Activated T-cell treated with anti-CD3 and anti-CD28 coated beads, Interleukin-2, amount 50 U/mL, for 1 hour (primary cell): Measurements from ENCODE around the gene HARBI1.

Source experiments
- DNase-seq: peaks from one replicate; pipeline ENCODE4 v3.0.0-alpha.2; 2020

The HARBI1 gene

DNA sequence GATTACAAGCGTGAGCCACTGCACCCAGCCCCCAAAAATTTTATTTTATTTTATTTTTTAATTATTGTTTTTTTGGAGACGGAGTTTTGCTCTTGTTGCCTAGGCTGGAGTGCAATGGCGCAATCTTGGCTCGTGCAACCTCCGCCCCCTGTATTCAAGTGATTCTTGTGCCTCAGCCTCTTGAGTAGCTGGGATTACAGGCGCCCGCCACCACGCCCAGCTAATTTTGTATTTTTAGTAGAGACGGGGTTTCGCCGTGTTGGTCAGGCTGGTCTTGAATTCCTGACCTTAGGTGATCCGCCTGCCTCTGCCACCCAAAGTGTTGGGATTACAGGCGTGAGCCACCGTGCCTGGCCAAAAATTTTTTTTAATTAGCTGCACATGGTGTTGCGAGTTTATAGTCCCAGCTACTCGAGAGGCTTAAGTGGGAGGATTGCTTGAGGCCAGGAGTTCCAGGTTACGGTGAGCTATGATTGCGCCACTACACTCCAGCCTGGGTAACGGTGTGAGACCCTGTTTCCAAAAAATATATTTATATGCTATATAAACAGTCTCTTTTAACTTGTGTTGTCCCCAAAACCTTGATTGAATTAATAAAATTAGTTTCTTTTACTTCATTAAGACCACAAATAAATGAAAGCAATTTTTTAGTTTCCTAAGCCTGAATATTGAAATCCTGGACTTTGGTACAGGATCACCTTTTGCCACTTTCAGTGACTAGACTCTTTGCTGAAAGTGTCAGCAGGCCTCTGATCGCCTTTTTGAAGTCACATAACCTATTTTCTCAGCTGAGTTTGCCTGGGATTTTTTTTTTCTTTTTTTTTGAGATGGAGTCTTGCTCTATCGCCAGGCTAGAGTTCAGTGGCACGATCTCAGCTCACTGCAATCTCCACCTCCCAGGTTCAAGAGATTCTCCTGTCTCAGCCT lies 16.5 kb upstream of the HARBI1 start:
- no peak for DNase-seq

DNA sequence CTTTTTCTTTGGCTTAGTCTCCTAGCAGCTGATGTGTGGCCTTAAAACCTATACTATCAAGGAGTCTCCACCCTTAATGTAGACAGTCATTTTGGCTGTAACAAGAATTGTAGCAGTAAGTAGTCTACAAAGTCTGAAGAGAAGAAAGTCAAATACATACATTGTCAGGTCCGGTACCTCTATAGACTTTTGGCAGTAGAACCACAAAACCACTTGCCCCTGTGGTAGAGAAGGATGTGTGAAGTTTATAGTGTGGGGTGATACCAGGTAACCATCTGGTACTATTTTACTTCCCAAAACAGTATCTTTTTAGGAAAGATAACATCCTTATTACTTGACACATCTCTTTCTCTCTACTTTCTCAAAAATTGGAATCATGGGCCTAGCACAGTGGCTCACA lies 15.5 kb upstream of the HARBI1 start:
- no peak for DNase-seq

DNA sequence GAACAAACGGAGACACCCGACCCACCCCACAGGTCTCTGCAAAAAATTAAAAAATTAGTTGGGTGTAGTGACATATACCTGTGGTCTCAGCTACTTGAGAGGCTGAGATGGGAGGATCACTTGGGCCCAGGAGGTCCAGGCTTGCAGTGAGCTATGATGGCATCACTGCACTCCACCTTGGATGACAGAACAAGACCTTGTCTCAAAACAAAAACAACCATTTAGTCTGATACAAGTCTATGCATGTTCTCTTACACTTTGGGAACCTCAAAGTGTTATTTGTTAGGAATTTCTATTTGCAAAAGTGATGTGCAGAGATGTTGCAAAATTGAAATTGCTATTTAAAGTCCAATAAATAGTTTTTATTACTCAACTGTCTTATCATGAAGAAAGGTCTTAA lies 14.6 kb upstream of the HARBI1 start:
- no peak for DNase-seq

DNA sequence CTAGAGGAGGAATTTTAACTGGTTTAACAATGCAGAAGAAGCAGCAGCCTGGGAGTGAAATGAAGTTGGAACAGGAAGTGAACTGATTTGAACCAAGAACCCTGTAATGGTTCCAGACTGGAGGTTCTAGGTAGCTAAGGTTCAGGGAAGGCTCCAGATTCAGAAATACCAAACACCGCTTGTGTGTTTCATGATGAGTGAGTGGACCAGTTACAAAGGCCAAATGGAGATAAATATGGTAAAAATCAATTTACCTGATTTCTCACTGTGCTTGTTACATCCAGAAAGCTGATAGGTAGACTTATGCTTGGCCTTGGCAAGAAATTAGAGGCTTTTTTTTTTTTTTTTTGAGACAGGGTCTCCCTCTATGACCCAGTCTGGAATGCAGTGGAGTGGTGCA lies 13.2 kb upstream of the HARBI1 start:
- no peak for DNase-seq

DNA sequence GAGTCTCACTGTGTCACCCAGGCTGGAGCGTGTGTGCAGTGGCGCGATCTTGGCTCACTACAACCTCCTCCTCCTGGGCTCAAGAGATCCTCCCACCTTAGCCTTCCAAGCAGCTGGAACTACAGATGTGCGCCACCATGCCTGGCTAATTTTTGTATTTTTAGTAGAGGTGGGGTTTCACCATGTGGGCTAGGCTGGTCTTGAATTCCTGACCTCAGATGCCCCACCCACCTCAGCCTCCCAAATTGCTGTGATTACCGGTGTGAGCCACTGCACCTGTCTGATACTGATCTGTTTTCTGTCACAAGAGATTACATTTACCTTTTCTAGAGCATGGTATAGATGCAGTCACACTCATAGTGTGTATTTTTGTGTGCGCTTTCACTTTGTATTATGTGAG lies 11.9 kb upstream of the HARBI1 start:
- no peak for DNase-seq

DNA sequence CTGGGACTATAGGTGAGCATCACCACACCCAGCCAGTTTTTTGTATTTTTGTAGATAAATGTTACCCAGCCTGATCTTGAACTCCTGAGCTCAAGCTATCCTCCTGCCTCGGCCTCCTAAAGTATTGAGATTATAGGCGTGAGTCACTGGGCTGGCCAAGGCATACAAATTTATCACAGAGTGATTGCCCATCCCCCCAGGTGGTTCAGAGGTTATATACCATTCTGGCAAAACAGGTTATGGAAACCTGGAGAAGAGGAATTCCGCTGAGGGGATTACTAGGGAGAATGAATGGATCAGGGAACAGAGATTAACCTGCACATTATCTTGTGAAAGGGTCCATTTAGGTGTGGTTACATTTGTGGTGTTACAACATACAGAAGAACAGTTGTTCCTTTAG lies 8.4 kb upstream of the HARBI1 start:
- no peak for DNase-seq

DNA sequence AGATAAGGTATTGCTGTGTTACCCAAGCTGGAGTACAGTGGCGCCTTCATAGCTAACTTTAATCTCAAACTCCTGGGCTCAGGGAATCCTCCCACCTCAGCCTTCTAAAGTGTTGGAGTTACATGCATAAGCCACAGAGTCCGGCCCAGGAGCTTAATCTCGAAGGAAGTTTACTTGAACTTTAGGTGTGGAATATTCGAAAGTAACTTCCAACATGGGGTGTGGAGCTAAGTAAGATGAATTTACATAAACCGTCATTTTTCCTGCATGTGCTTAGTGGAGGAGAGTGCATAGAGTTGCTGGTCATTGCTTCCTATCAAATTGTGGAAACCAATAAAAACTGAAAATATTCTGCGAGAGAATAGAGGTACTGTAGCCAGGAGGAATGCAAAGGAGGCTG lies 1.8 kb upstream of the HARBI1 start:
- no peak for DNase-seq

DNA sequence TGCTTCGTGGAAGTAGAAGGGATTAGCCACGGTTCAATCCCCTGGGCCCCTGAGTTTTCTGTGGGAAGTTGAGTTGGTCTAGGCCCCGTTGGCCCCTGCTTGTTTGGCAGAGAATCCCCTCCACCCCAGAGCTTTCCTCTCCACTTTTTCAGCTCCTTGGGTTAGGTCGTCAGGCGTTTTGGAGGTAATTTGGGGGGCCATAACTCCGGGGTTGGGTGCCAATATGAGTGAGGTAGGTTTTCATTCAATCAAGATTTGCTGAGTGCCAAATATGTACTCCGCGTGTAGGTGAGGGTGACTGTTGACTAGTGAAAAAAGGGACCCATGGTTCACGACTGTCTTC lies 916 bp upstream of the HARBI1 start:
- no peak for DNase-seq

DNA sequence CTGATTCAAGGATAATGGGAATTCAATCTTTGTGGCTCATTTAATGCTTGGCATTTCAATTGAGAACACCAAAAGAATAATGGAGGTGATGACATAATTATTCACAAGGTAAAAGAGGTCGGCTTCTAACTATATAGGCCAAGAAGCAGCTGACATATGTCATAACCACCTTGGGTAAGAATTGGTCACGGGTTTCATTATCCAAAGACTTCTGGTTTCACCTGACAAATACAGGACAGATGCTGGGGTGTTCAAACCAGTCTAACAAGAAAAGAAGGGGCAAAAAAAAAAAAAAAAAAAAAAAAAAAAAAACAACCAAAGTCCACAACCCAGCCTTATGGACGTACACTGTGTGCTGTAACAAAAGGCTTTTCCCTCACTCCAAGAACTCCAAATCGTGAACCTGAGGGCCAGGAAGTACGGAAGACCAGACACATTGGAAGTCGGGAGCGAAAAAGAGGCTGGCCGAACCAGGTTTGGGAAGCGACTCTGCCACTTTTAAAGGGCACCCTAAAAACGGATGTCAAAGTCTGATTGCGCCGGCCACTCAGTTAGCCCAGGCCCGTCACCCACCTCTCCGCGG lies 385 bp downstream of the HARBI1 start:
- DNase-seq, result no peak

DNA sequence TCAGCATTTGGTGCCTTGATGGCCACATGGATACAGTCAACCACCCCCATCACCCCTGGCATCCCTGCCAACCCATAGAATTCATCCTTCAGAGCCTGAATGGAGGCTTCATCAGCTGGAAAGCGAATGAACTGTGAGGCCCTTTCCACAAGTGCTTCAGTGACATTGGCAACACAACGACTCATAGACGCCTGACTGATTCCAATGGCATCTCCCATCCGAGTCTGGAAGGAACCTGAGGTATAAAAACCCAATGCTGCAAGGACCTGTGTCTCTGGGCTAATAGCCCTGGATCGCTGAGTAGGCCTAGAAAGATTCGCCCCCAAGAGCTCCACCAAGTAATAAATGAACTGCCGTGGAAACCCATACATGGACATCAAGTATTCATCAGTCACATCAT lies 1.3 kb downstream of the HARBI1 start:
- DNase-seq, result no peak

DNA sequence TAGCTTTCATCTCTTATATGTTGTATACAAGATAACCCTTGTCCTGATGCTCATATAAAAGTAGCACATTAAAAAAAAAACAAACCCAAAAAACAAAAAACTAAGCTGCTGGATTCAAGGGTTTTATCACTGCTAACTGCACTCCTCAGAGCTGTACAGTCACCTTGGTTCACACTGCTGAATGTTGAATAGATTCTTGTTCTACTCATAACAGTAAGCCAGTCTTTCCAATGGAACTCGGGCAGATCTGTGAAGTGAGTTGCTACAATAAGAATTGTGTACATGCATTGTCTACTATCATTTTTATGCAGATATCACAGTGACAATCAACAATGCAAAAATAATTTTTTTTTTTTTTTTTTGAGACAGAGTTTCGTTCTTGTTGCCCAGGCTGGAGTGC lies 4.7 kb downstream of the HARBI1 start:
- DNase-seq, result no peak

DNA sequence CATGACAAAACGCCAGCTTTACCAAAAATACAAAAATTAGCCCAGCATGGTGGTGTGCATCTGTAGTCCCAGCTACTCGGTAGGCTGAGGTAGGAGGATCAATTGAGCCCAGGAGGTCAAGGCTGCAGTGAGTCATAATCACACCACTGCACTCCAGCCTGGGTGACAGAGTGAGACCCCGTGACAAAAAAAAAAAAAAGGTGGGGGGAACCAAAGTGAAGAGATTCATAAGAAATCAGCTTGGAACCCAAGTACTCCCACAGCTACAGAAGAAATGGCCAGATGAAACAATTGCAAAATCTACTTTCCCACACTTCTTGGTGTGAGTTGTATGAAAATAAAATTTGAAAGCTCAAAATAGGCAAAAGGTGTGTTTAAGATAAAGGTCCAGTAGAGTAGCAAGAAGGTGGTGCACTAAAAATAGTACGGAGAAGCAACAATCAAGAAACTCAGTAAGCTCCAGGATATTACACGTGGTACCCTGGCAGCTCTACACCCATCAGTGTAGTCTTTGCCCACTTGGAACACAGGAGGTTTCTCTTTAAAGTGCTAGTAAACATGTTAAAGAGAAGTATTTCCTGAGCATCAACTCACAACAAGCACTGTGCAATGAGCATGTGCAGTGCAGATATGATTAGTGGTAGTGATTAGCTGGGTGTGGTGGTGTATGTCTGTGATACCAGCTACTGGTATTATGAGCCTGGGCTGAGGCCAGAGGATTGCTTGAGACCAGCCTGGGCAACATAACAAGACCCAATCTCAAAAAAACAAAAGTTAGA lies 5.3 kb downstream of the HARBI1 start:
- DNase-seq, result no peak

DNA sequence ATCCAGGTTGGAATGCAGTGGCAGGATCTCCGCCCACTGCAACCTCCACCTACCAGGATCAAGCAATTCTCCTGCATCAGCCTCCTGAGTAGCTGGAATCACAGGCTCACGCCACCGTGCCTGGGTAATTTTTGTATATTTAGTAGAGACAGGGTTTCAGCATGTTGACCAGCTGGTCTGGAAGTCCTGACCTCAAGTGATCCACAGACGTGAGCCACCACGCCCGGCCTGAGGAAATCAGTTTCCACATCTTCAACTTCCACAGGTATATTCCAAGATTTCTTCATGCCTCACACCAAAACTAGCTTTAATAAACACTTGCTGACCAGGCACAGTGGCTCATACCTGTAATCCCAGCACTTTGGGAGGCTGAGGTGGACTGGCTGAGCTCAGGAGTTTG lies 7.6 kb downstream of the HARBI1 start:
- no peak for DNase-seq

DNA sequence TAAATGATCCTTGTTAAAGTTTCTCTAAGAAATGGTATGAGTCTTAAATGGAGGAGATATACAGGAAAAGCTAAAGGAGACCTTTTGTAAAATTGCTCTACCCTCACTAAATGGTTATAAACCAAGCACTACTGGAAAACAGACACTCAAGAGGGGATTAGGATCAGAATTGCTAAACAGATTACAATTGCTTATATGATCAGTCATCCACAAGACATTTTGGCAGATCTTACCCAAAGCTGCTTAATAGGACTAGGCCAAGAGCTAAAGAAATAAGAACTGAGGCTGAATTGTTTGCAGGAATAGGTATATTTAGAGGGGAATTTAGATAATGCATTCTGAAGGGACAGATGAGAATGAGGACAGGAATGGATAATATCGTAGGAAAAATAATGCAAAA lies 9.5 kb downstream of the HARBI1 start:
- no peak for DNase-seq

DNA sequence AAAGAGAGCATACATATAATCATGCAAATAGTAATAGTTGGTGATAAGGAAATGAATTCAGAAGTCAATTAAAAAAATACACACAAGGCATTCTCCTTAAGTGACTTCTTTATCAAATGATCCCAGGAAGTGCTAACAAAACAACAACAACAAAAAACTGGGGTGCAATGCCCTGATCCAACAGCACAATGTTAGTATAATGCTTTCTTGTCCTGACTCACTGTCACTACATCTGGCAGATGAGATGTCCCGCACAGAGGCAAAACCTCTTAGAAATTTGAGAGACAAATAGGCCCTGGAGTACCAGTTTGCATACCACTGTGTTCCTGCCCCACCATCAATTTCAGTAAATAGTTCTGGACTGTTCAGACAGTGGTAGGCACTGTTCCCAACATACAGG lies 12.2 kb downstream of the HARBI1 start:
- DNase-seq, result no peak

DNA sequence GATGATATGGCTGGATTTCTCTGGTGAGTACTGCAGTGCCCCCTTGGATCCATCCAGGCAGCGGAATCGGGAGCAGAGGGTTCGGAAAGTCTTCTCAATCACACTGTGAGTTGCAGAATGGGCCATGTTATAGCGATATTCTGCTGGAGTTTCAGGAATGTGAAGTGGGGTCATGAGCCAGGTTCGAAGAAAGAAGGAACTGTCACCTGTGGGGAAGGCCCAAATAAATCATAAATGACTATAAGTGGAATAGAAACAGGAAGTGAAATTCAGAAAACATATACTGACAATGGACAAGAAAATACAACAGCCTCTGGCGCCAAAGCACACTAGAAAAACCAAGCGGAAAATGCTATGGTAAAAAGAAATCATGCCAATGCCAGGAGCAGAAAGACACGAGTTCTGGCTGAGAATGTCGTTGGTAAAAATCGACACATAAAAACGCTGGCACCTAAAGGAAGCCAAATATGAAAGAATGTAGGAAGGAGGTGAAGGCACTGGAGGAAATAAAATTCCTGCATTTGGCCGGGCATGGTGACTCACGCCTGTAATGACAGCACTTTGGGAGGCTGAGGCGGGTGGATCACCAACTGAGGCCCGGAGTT lies 13.2 kb downstream of the HARBI1 start:
- no peak for DNase-seq

DNA sequence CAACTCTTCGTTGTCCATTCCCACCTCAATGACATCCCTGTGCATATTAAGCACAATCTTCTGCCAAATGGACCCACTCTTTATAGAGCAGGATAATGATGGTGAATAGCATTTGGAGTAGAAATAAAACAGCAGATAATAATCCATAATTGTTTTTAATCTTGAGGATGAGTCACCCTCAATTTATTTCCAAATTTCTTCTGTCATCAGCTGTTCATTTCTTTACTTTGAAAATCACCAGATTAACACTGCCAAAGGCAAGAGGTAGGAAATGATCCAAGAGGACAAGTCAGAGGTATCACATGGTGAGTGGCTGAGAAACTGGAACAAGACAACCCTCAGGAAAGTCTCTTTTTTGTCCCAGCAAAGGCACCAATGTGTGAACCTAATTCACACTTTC lies 15.9 kb downstream of the HARBI1 start:
- no peak for DNase-seq

DNA sequence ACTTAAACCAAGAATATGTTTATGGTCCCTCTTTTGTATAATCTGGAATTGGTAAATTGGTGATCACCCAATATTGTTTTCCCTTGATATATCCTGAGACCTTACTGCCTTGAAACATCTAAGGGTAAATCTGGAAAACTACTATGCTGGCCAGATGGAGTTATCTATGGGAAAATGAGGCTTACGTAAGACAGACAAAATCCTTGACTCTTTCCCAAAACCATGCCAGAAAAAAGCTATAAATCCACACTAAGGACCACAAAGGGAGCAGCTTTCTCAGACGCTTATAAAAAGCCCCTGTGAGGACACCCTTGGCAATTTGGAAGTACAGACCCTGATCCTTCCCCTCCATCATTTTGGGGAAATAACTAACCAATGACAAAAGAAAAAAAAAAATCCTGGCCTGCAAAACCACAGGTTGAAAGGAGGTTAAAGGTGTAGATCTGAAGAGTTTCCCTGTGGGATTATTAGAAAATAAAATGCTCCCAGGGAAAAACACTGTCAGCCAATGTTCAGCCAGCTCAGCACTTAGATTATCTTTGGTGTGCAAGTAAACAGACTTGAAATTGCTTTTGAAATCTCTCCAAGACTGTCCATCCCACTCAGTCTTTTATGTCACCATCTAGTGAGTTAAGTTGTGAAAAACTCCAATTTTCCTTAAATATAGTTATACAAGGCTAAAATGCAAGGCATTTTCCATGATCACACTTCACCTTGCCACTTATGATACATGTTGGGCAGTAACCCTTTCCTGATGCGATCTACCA lies 16.6 kb downstream of the HARBI1 start:
- no peak for DNase-seq

DNA sequence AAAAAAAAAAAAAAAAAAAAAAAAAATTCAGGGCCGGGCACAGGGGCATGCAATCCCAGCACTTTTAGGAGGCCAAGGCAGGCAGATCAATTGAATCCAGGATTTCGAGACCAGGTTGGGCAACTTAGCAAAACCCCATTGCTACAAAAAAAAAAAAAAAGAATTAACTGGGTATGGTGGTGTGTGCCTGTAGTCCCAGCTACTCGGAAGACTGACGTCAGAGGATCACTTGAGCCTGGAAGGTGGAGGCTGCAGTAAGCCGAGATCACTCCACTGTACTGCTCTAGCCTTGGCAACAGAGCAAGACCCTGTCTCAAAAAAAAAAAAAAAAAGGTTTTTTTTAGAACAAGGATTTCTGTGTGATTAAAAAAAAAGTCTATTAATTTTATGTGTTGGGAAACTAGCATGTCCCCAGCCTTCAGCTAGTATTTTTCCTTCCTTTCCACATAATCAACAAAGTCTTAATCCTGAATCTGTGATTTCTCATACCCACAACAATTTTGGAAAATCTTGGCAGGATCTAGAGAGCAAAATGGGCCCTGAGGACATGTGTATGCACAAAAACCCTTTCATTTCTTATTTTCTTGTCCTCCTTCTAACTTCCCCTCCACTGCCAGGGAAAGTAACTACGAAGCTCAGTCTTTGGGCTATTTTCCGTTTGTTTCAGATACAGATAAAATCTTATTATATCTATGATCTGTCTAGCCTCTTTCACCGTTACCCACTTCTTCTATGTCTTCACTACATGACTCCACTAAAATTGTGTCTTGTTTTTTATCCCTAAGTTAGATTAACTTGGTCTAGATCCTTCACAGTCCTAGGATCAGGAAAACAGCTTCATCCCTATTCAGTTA lies 17.5 kb downstream of the HARBI1 start:
- DNase-seq, result no peak

DNA sequence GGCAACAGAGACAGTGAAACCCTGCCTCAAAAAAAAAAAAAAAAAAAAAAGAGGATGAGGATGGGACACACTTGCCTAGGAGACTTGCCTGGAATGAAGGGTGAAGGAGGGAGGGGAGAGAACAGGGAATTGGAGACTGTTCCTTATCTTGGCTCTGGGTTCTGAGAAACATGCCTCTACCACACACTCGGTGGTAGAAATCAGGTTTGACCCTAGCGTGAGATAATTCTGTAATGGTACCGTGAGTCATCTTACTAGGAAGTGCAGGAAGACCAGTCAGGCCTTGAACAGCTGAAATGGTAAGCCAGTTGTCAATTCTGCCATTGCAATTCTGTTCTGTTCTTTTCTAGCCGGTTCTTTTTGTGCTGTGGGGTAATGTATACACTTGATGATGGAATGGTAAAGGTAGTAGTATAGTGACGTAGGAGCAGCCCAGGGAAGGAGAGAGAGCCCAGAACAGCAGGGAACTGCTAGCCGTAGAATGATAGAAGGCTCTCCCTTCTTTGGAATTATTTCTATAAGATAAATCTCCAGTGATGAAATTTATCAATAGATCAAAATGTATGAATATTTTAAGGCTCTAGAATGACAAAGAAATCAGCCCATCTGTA lies 19.3 kb downstream of the HARBI1 start:
- DNase-seq, result no peak

DNA sequence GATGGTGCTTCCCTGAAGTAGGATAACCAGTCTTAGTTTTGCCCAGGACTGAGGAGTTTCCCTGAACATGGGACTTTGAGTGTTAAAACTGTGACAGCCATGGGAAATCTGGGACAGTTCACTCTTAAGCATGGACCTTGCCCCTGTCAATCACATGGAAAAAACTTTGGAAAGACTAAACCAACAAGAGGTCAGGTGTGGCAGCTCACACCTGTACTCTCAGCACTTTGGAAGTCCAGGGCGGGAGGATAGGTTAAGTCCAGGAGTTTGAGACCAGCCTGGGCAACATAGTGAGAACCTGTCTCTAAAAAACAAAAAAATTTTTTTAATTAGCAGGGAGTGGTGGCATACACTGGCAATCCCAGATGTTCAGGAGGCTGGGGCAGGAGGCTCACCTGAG lies 19.9 kb downstream of the HARBI1 start:
- DNase-seq, result no peak
